Uterus (tissue), 2 donors: ENCODE measurements around the gene GRIK2.

ENCODE experiments used
- POLR2A ChIP-seq, 2 donors: fragments of 450-650 bp; IDR thresholded peaks; one replicate each; pipeline ENCODE4 v1.6.1; 2016; ENCODE audit warnings: antibody characterized with exemption in 2 of 2, mild to moderate bottlenecking in 1 of 2, moderate library complexity in 1 of 2
- TF ChIP-seq, protein P1 (sequence below), 4 experiments: fragments of 200-600 bp in 2 of 4; fragments of 450-650 bp in 2 of 4; sonication (generic) in 2 of 4; IDR thresholded peaks; one replicate each; pipeline ENCODE4 v1.5.1; 2016 to 2019; ENCODE audit warnings: antibody characterized with exemption in 4 of 4, mild to moderate bottlenecking in 2 of 4, moderate library complexity in 1 of 4

GRCh38 chr6:101936516-101936915 is 543.0 kb downstream of the GRIK2 start:
- TF ChIP-seq, protein P1, sequence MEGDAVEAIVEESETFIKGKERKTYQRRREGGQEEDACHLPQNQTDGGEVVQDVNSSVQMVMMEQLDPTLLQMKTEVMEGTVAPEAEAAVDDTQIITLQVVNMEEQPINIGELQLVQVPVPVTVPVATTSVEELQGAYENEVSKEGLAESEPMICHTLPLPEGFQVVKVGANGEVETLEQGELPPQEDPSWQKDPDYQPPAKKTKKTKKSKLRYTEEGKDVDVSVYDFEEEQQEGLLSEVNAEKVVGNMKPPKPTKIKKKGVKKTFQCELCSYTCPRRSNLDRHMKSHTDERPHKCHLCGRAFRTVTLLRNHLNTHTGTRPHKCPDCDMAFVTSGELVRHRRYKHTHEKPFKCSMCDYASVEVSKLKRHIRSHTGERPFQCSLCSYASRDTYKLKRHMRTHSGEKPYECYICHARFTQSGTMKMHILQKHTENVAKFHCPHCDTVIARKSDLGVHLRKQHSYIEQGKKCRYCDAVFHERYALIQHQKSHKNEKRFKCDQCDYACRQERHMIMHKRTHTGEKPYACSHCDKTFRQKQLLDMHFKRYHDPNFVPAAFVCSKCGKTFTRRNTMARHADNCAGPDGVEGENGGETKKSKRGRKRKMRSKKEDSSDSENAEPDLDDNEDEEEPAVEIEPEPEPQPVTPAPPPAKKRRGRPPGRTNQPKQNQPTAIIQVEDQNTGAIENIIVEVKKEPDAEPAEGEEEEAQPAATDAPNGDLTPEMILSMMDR (IDR thresholded peaks at IDR 0.05), result no peak
- no peak for TF ChIP-seq POLR2A (IDR thresholded peaks at IDR 0.05)
